ENCODE measurements around the gene C10orf71.

Gene C10orf71

GRCh38 chr10:49278497-49278981, 20.4 kb upstream of the C10orf71 start:
- no peak for TF ChIP-seq CTCF (IDR thresholded peaks at IDR 0.05; ENCODE audit: insufficient read depth, low read depth, low read length, missing control alignments)
- DNase-seq (ENCODE audit: low read depth), result no peak
- H3K4me3 ChIP-seq (ENCODE audit: low read depth, low read length), result no peak overlapping the region

- no peak for DNase-seq (ENCODE audit: low read depth)
- no peak for TF ChIP-seq CTCF (IDR thresholded peaks at IDR 0.05; ENCODE audit: insufficient read depth, low read depth, low read length, missing control alignments)
- no peak overlapping the region for H3K4me3 ChIP-seq (ENCODE audit: low read depth, low read length)
Observed at GRCh38 chr10:49279015-49279880, 19.7 kb upstream of the C10orf71 start.

- TF ChIP-seq CTCF (IDR thresholded peaks at IDR 0.05; ENCODE audit: insufficient read depth, low read depth, low read length, missing control alignments), result no peak
- DNase-seq (ENCODE audit: low read depth), result no peak
- no peak overlapping the region for H3K4me3 ChIP-seq (ENCODE audit: low read depth, low read length)
Observed at GRCh38 chr10:49280001-49280408, 19.0 kb upstream of the C10orf71 start.

GRCh38 chr10:49281461-49281860, 17.5 kb upstream of the C10orf71 start:
- H3K4me3 ChIP-seq (ENCODE audit: low read depth, low read length), result no peak overlapping the region
- DNase-seq (ENCODE audit: low read depth), result no peak
- TF ChIP-seq CTCF (IDR thresholded peaks at IDR 0.05; ENCODE audit: insufficient read depth, low read depth, low read length, missing control alignments), result peak; percentile 48

- no peak overlapping the region for H3K4me3 ChIP-seq (ENCODE audit: low read depth, low read length)
- no peak for TF ChIP-seq CTCF (IDR thresholded peaks at IDR 0.05; ENCODE audit: insufficient read depth, low read depth, low read length, missing control alignments)
- DNase-seq (ENCODE audit: low read depth), result no peak
Observed at GRCh38 chr10:49282306-49282705, 16.7 kb upstream of the C10orf71 start.

- TF ChIP-seq CTCF (IDR thresholded peaks at IDR 0.05; ENCODE audit: insufficient read depth, low read depth, low read length, missing control alignments), result no peak
- no peak overlapping the region for H3K4me3 ChIP-seq (ENCODE audit: low read depth, low read length)
- DNase-seq (ENCODE audit: low read depth), result no peak
Observed at GRCh38 chr10:49282879-49283341, 16.1 kb upstream of the C10orf71 start.

Data from GM12865 (cell line).